ENCODE measurements around the gene MBD3. TPM values are rescaled to one million over a fixed set of nuclear protein-coding genes. Genes with fewer than 3 reads are reported as not detected.

The MBD3 gene
- total and polyA plus RNA-seq, 2 experiments from 2014 or later, result 27.6 to 118 TPM

- TF ChIP-seq ZNF331 (CRISPR knock-in tag; IDR thresholded peaks at IDR 0.05; ENCODE audit: low read depth) (no peak), ETS1 (IDR thresholded peaks at IDR 0.05) (no peak), STAT1 (IDR thresholded peaks at IDR 0.05; ENCODE audit: unreplicated experiment) (no peak)
These were observed 16.4 kb upstream of the MBD3 start (continued) for GRCh38 chr19:1609103-1609396.

- Histone ChIP-seq H3K27ac (ENCODE audit: low read depth) (no peak overlapping the region), H3K27me3 (ENCODE audit: insufficient read depth) (no peaks in the 10 kb centered on the region), H3K36me3 (ENCODE audit: insufficient read depth) (no peaks in the 10 kb centered on the region), H2AFZ (no peak overlapping the region), H3K9me2 (ENCODE audit: insufficient read depth) (no peaks in the 10 kb centered on the region), H3K4me3 (no peak overlapping the region), H3K79me2 (replicated peaks; ENCODE audit: insufficient read depth) (peaks cover 17% of the 10 kb centered on the region), H3F3A (replicated peaks; ENCODE audit: low read depth) (peaks cover 35% of the 10 kb centered on the region), H3K4me1 (ENCODE audit: insufficient read depth) (peaks cover 8% of the 10 kb centered on the region), H4K20me1 (replicated peaks; ENCODE audit: insufficient read depth) (peaks cover 6% of the 10 kb centered on the region), H3K4me2 (no peak overlapping the region)
- H3K36me3 Mint-ChIP-seq (ENCODE audit: low read depth), result peaks cover 37% of the 10 kb centered on the region
- no peak overlapping the region for H3K27ac Mint-ChIP-seq
- H3K4me3 Mint-ChIP-seq, result no peak overlapping the region
- ATAC-seq, result no peak
- H3K9me3 Mint-ChIP-seq, result no peaks in the 10 kb centered on the region
- peaks cover 28% of the 10 kb centered on the region for H3K27me3 Mint-ChIP-seq (ENCODE audit: insufficient read depth, low read depth, poor library complexity)
- 0 out of 3 replicates have a peak, but pooled peaks cover 9% of the 10 kb centered on the region for H3K4me1 Mint-ChIP-seq
- DNase-seq (ENCODE audit: low spot score), result no peak
- TF ChIP-seq POLR2AphosphoS5 (IDR thresholded peaks at IDR 0.05; ENCODE audit: low read depth) (no peak), ZNF462 (CRISPR knock-in tag; IDR thresholded peaks at IDR 0.05) (no peak), NANOG (IDR thresholded peaks at IDR 0.05; ENCODE audit: borderline replicate concordance) (no peak), REST (IDR thresholded peaks at IDR 0.05; ENCODE audit: unreplicated experiment) (no peak), CREB1 (CRISPR knock-in tag; IDR thresholded peaks at IDR 0.05; ENCODE audit: low read depth) (no peak), EZH2 (IDR thresholded peaks at IDR 0.05; ENCODE audit: low read depth, unreplicated experiment) (no peak), EZH2phosphoT487 (IDR thresholded peaks at IDR 0.05; ENCODE audit: unreplicated experiment) (no peak), ETS1 (IDR thresholded peaks at IDR 0.05) (no peak), STAT1 (IDR thresholded peaks at IDR 0.05; ENCODE audit: unreplicated experiment) (no peak), ZNF331 (CRISPR knock-in tag; IDR thresholded peaks at IDR 0.05; ENCODE audit: low read depth) (no peak), ZNF114 (CRISPR knock-in tag; IDR thresholded peaks at IDR 0.05) (no peak)
These were observed 15.9 kb upstream of the MBD3 start for GRCh38 chr19:1608359-1609102.
